Measurements from ENCODE around the gene RAD51AP1.

The RAD51AP1 gene

DNA sequence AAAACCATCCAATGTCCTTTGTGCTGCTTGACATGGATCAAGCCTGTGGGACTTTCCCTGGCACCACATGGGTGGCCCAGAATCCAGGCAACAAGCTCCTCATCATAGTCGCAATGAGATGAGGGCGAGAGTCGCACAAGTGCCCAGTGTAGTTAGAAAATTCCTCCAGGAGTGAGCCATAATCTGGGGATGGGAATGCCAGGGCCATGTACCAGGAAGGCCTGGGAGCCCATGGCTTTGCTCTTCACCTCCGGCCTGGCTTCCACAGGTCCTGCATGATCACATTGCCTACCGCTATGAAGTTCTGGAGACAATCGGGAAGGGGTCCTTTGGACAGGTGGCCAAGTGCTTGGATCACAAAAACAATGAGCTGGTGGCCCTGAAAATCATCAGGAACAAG is 57.2 kb downstream of the RAD51AP1 start:
- FAIRE-seq, result no peak

DNA sequence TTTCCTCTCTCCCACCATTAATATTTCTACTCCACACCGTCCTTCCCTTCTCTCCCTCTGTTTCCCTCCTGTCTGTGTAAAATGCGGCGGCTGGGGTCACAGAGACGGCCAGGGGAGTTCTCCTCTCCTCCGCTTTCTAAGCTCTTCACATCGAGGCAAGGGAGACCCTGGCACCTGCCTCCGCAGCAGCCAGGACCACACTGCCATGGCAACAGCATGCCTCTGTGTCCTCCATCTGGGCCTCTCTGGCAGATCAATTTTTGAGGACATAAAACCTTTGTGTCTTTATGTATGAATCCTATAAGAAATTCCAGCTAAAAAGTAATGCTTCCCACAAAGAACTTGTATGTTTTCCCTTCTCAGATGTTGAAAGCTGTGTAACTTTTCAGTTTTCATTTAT is 64.7 kb downstream of the RAD51AP1 start:
- FAIRE-seq, result no peak

DNA sequence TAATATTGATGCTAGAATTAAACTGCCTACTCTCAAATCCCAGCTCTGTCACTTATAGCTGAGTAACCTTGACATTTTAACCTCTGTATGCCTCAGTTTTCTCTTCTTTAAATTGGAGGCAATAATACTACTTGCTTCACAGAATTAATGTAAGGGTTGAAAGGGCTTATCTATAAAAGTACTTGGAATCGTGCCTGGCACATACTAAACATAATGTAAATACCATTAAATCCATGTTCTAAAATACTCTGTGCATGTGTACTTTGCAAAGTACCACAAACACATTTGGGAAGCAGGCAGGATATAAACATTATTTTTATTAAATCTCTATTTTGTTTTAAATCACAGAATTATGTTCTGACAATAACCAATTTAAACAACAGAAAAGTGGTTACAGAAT is 65.3 kb downstream of the RAD51AP1 start:
- FAIRE-seq, result no peak

DNA sequence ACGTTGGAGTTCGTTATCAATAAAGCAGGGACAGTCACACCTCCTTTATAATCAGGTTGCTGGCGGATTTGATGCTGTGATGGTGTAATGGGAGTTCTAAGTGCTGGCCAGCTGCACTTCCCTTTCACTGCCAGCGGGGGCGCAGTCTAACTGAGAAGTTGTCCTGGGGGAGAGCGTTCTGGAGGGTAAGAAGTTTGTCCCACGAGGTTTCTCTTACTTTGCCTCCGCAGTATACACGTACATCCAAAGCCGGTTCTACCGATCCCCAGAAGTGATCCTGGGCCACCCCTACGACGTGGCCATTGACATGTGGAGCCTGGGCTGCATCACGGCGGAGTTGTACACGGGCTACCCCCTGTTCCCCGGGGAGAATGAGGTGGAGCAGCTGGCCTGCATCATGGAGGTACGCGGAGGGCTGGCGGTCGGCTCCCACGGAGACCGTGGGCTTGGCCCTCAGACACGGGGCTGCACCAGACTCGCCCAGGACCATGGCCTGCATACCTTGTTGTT is 66.0 kb downstream of the RAD51AP1 start:
- peak; percentile 46 for FAIRE-seq

DNA sequence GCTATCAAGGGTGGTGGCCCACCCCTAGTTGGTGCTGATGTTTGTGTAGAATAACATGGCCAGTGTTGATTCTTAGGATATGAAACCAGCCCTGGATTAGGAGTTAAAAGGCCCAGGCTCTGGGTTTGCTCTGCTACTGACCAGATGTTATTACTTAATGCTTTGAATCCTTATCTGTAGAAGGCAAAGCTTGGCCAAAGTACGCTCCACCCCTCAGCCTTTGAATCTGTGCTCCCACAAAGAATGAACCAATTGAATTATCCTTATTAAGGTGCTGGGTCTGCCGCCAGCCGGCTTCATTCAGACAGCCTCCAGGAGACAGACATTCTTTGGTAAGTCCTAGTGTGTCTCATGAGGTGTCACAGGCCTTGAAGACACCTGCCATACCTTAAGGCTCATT is 68.4 kb downstream of the RAD51AP1 start:
- FAIRE-seq, result no peak

DNA sequence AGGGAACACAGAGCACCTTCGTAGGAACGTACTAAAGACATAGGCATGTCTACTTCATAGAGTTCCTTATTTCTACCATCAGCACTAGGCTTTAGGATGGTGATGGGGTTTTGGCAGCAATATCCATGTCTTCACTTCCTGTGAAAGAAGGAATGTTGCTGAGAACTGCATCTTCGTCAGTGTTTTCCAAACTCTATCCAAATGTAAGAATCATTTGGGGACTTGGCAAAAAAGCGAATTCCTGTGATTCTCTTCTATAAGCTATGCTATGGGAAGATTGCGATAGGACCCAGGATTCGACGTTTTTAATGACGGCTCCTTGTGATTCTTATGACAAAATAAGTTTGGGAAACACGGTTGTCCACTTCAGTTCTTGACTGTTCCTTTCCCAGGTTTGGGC is 70.4 kb downstream of the RAD51AP1 start:
- FAIRE-seq, result no peak

Data from endometrium (tissue), 2 donors.